Spleen (tissue), 7 donors: ENCODE data around the gene PPM1A.
A peak's percentile ranks its signal among the peaks of the same experiment; 100 is the strongest.

ENCODE experiments used
- POLR2AphosphoS5 ChIP-seq, 3 donors: sonication (generic); formaldehyde crosslinking; IDR thresholded peaks; one replicate each; pipeline ENCODE4 v1.5.1; 2017; ENCODE audit warnings: antibody characterized with exemption in 3 of 3
- TF ChIP-seq, protein P1 (sequence below), 11 experiments: fragments of 200-600 bp in 7 of 11; fragments of 450-650 bp in 4 of 11; sonication (generic) in 4 of 11; IDR thresholded peaks in 8 of 11; conservative IDR thresholded peaks in 3 of 11; 1 replicate in 7 of 11; 2 replicates in 4 of 11; pipeline versions ENCODE4 v1.4.0 to v1.8.0; 2016 to 2021; ENCODE audit warnings: antibody characterized with exemption in 11 of 11, inconsistent platforms in 4 of 11, mild to moderate bottlenecking in 1 of 11
- donor health status: DM: no; HTN: no; CAD: no; lungs with moderate emphysema.
- donor health status: DM: no; HTN: no; CAD: no.
- donor health status: DM: no; HTN: no; CAD: no.

DNA sequence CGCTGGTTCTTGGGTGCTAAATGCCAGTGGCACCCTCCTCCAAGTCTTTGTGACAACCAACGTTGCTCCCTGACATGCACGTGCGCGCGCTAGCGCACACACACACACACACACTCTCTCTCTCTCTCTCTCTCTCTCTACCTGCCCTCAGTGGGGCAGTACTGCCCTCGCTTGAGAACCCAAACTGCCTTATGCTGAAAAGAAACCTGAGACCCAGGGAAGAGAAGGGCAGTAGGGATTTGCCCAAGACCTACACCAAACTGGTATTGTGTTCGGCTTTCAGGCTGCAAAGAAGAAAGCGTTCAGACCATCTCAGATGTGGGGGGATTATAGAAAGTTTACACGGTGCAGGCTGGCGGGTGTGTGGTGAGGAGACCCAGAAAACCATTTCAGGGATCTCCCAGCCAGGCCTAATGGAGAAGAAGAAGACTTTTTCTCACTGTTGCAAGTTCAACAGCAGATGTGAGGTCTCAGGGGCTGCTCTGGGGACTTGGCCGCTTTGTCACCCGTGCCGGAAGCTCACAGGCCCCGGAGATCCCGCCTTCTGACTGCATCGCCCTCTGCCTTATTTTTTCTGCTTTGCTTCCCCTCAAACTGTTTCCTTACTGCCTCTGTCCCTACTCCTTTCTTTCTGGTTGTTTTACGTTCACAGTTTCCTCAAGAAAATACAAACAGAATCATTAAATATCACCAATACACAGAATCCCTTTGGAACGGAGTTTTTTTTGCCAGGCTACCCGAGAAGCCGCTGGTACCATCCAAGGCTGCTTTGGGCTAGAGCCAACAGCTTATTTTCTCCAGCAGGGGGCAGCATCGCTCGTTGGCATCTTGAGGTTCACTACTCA, 82.4 kb downstream of the PPM1A start:
- TF ChIP-seq, protein P1, sequence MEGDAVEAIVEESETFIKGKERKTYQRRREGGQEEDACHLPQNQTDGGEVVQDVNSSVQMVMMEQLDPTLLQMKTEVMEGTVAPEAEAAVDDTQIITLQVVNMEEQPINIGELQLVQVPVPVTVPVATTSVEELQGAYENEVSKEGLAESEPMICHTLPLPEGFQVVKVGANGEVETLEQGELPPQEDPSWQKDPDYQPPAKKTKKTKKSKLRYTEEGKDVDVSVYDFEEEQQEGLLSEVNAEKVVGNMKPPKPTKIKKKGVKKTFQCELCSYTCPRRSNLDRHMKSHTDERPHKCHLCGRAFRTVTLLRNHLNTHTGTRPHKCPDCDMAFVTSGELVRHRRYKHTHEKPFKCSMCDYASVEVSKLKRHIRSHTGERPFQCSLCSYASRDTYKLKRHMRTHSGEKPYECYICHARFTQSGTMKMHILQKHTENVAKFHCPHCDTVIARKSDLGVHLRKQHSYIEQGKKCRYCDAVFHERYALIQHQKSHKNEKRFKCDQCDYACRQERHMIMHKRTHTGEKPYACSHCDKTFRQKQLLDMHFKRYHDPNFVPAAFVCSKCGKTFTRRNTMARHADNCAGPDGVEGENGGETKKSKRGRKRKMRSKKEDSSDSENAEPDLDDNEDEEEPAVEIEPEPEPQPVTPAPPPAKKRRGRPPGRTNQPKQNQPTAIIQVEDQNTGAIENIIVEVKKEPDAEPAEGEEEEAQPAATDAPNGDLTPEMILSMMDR (IDR thresholded peaks at IDR 0.05 in 8 of 11, conservative IDR thresholded peaks at IDR 0.05 in 3 of 11) = peak; percentile 57 to 90 (median 86)
- peak in 2 of 3 donors; percentile 30 to 41 for TF ChIP-seq POLR2AphosphoS5 (IDR thresholded peaks at IDR 0.05)
